D721Med (cell line): ENCODE measurements around the gene LRRC61.

Experiments used
- DNase-seq: peaks from one replicate; pipeline ENCODE4 v3.0.0; 2011; ENCODE audit warnings: low spot score; ENCODE audit not compliant: insufficient read length
- FAIRE-seq: peaks from 2 replicates; lab custom pipeline; 2011; peaks lifted over from hg19 to GRCh38; lab: Jason Lieb, UNC
- TF ChIP-seq, protein P1 (sequence below): IDR thresholded peaks from 2 replicates; pipeline ENCODE4 v1.5.1; 2012; ENCODE audit warnings: mild to moderate bottlenecking, control low read depth; ENCODE audit not compliant: insufficient read depth; ENCODE audit errors: missing control alignments

LRRC61 gene

DNA sequence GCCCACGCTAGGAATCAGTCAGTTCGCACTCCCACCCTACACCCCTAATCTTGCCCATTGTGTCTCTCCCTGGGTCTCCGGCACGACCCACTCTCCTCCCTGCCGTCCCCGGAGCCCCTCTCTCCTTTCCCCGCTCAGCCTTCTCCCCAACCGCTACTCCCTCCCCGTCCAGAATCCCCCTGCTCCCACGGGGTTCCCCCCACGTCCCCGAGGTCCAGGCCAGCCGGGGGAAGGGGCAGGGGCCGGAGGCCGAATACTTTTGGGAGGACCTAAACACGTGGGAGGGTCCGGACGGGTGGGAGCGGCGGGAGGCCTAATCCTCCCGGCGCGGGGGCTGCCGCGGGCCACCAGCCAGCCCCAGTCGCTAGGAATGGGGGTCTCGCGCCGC, 17.7 kb downstream of the LRRC61 start:
- no peak for FAIRE-seq
- DNase-seq: no peak
- TF ChIP-seq, protein P1, sequence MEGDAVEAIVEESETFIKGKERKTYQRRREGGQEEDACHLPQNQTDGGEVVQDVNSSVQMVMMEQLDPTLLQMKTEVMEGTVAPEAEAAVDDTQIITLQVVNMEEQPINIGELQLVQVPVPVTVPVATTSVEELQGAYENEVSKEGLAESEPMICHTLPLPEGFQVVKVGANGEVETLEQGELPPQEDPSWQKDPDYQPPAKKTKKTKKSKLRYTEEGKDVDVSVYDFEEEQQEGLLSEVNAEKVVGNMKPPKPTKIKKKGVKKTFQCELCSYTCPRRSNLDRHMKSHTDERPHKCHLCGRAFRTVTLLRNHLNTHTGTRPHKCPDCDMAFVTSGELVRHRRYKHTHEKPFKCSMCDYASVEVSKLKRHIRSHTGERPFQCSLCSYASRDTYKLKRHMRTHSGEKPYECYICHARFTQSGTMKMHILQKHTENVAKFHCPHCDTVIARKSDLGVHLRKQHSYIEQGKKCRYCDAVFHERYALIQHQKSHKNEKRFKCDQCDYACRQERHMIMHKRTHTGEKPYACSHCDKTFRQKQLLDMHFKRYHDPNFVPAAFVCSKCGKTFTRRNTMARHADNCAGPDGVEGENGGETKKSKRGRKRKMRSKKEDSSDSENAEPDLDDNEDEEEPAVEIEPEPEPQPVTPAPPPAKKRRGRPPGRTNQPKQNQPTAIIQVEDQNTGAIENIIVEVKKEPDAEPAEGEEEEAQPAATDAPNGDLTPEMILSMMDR: no peak

DNA sequence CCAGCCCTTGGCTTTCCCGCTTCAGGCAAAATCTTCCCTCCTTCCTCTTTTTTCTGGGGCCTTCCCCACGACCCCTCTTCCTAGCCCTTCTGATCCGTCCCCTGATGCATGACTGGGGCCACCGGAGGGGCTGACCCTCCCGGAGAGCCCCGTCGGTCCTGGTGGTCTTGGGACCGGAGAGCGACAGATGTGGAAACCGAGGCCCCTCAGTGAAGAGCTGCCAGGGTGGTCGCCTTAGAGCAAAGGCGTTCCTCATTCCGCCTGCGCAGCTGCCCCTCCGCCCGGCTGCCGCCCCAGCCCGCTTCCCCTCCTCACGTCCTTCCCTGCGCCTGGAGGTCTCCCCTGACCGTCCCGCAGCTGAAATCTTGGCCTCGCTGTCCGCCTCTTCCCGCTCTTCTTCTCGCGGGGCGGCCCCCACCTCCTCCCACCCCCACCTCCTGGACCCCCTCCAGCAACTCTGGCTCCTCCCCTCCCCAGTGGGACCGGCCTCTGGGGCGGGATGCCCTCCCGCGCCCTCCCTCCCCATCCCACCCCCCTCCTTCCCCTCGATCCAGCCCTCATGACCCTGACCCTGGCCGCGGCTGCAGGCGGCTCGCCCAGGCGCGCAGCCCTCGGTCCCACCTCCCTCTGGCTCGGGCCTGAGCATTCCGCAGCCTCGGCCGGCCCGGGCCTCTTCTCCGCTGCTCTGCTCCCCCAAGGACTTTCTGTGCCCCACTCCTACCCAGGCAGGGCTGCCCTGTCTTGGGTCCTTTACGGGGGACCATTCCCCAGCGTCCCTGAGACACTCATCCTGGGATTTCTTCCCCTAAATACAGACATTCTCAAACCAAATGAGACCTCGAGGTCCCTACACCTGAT, 18.3 kb downstream of the LRRC61 start, which contains the start of gene RARRES2:
Gene RARRES2, minus strand, starts transcription at position 367 of the 858 bp plus-strand sequence. CDS start 1,020 bp downstream, outside the sequence.
- FAIRE-seq (no peak), DNase-seq (no peak)
- TF ChIP-seq, protein P1: no peak

DNA sequence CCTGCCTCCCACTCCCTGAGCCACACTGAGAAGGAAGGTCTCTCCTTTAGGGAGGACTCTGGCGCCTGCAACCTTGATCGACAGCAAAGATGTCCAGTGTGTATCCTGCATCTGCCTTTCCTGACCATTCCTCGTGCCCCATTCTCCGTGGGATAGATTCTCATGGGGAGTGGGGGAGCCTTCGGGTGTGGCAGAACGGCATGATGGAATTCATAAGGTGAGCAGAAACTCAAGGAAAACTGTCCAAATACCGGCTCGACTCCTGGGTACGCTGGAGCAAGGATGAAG, 18.9 kb downstream of the LRRC61 start:
- FAIRE-seq: no peak

DNA sequence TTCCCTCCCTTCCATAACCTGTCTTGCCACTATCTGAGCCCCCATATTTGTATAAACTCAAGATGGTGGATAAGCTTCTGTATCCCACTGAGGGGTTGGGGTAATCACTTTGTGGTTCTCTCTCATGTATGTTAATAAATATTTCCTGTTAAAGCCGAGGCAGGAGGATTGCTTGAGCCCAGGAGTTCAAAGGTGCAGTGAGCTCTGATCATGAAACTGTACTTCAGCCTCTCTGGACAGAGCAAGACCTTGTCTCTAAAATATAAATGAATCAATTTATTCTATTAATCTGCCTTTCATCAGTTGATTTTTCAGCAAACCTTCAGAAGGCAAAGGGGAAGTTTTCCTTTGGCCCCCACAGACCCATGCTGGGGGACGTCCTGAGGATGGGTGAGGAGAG, 20.1 kb downstream of the LRRC61 start:
- DNase-seq (no peak), FAIRE-seq (no peak)
- TF ChIP-seq, protein P1: no peak

More for the DNA sequence above, 18.9 kb downstream of the LRRC61 start:
- no peak for DNase-seq
- TF ChIP-seq, protein P1: no peak

DNA sequence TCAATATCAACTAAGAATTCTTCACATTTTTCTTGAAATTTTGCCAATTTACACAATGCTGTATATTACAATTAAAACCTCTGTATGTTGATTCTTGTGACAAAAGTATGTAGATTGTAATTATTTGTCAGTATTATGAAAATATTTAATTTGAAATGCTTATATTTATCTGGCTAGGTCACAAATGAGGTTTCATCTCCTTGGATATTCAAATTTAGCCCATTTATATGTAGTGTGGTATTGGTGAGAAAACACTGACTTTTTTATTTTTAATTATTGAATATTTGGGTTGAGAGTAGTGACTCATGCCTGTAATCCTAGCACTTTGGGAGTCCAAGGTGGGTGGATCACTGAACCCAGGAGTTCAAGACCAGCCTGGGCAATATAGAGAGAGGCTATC, 21.1 kb downstream of the LRRC61 start:
- DNase-seq (no peak), FAIRE-seq (no peak)
- TF ChIP-seq, protein P1: no peak

DNA sequence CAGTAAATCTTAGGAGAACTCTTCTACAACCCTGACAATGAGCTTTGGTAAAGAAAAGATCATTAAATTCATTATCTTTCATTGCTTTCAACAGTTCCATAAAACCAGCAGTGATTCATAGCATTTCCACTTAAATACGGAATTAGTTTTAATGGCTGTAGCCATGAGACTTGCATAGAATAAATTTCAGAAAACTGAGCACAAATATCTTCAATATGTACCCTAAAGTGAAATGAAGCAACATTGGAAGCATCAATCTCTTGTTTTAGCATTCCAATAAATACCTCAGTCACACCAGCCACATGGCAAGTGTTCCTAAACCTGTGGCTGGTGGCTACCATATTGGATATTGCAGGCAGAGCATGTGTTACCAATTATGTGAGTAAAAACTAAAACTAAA, 21.9 kb downstream of the LRRC61 start:
- no peak for FAIRE-seq
- TF ChIP-seq, protein P1: no peak
- no peak for DNase-seq

DNA sequence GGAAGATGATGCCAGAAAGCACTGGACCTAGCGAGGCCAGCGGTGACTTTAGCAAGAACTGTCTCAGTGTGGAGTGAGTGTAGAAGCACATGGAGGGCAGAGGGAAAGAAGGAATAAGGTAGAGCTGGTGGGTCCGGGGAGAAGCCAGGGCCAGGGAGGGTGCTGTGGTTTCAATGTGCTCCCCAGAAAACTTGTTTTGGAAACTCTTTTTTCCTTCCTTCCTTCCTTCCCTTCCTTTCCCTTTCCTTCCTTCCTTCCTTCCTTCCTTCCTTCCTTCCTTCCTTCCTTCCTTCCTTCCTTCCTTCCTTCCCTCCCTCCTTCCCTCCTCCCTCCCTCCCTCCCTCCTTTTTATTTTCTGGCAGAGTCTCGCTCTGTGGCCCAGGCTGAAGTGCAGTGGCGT, 23.8 kb downstream of the LRRC61 start:
- TF ChIP-seq, protein P1: no peak
- FAIRE-seq (no peak), DNase-seq (no peak)
